ENCODE measurements around the gene OLFML1. TPM values are rescaled to one million over a fixed set of nuclear protein-coding genes. Genes with fewer than 3 reads are reported as not detected.

OLFML1 gene
- total and polyA plus RNA-seq, 10 of the 15 experiments (the other 5 are each of a cell fraction or from before 2014, with no cell fraction given): 0.04 to 0.71 (median 0.21) TPM; not detected in 6

- TF ChIP-seq BCL3 (IDR thresholded peaks at IDR 0.05; ENCODE audit: borderline replicate concordance, insufficient read depth, low read depth, low read length, poor library complexity, severe bottlenecking): peak; percentile 52
- peak; percentile 93 for TF ChIP-seq PAX5 (IDR thresholded peaks at IDR 0.05; ENCODE audit: borderline replicate concordance, low read depth, low read length)
- TF ChIP-seq ZBTB33 (IDR thresholded peaks at IDR 0.05): 0 out of 2 replicates have a peak, but pooled peaks have one; percentile 10
- TF ChIP-seq POLR2AphosphoS5 (IDR thresholded peaks at IDR 0.05; ENCODE audit: low read length): peak; percentile 49
- TF ChIP-seq GABPA (IDR thresholded peaks at IDR 0.05; ENCODE audit: low read depth): no peak
- TF ChIP-seq CBX5 (IDR thresholded peaks at IDR 0.05; ENCODE audit: low read depth): 0 out of 2 replicates have a peak, but pooled peaks have one; percentile 27
- TF ChIP-seq SKIL (IDR thresholded peaks at IDR 0.05; ENCODE audit: low read depth, poor library complexity, severe bottlenecking): peak; percentile 97
- peak; percentile 61 for TF ChIP-seq EED (IDR thresholded peaks at IDR 0.05; ENCODE audit: low read depth)
- peak; percentile 64; the same call in 2 of the 3 replicates for TF ChIP-seq POU2F2 (IDR thresholded peaks at IDR 0.05; ENCODE audit: borderline replicate concordance, low read depth, low read length)
- peak; percentile 91 for TF ChIP-seq DPF2 (IDR thresholded peaks at IDR 0.05)
- TF ChIP-seq ZNF622 (IDR thresholded peaks at IDR 0.05): no peak
- peak; percentile 81 for TF ChIP-seq CREM (IDR thresholded peaks at IDR 0.05; ENCODE audit: low read depth)
- 0 out of 2 replicates have a peak, but pooled peaks have one; percentile 38 for TF ChIP-seq STAT1 (conservative IDR thresholded peaks at IDR 0.05)
- peak; percentile 84 for TF ChIP-seq BCL11A (IDR thresholded peaks at IDR 0.05; ENCODE audit: low read depth, low read length)
- peak; percentile 81; the same call in 1 of the 2 replicates for TF ChIP-seq MTA3 (IDR thresholded peaks at IDR 0.05; ENCODE audit: borderline replicate concordance, low read length)
- TF ChIP-seq SIN3A (IDR thresholded peaks at IDR 0.05; ENCODE audit: low read depth, low read length): peak; percentile 46; the same call in 1 of the 2 replicates
- TF ChIP-seq POLR2AphosphoS2 (IDR thresholded peaks at IDR 0.05; ENCODE audit: low read depth, low read length): peak; percentile 64; the same call in 1 of the 2 replicates
- TF ChIP-seq ATF2 (IDR thresholded peaks at IDR 0.05; ENCODE audit: low read length): peak; percentile 78; the same call in 1 of the 2 replicates
- peak; percentile 17; the same call in 1 of the 2 replicates for TF ChIP-seq RELB (IDR thresholded peaks at IDR 0.05; ENCODE audit: low read depth)
- peak; percentile 48 for TF ChIP-seq SMAD1 (IDR thresholded peaks at IDR 0.05; ENCODE audit: low read depth, partially characterized antibody)
- peak; percentile 61; the same call in 1 of the 2 replicates for TF ChIP-seq MAX (IDR thresholded peaks at IDR 0.05; ENCODE audit: low read depth, low read length)
Observed at GRCh38 chr11:7512525-7513233, 27.4 kb downstream of the OLFML1 start (continued).
